Fibroblast of mammary gland (primary cell): ENCODE results near the gene FARS2.

Experiments
- DNase-seq: peaks from one replicate; pipeline ENCODE4 v3.0.0-alpha.2; 2010; ENCODE audit warnings: low read depth
- H3K4me3 ChIP-seq: 2 replicates; pipeline ENCODE4 v1.5.1; 2011; ENCODE audit warnings: low read depth, mild to moderate bottlenecking, low read length, moderate library complexity; ENCODE audit not compliant: control insufficient read depth
- TF ChIP-seq, protein P1 (sequence below): conservative IDR thresholded peaks from 2 replicates; pipeline ENCODE4 v1.5.1; 2011; ENCODE audit warnings: low read depth, low read length, inconsistent platforms; ENCODE audit not compliant: control insufficient read depth, insufficient read depth

FARS2 gene

GRCh38 chr6:5781019-5781418 is 519.7 kb downstream of the FARS2 start:
- TF ChIP-seq, protein P1, sequence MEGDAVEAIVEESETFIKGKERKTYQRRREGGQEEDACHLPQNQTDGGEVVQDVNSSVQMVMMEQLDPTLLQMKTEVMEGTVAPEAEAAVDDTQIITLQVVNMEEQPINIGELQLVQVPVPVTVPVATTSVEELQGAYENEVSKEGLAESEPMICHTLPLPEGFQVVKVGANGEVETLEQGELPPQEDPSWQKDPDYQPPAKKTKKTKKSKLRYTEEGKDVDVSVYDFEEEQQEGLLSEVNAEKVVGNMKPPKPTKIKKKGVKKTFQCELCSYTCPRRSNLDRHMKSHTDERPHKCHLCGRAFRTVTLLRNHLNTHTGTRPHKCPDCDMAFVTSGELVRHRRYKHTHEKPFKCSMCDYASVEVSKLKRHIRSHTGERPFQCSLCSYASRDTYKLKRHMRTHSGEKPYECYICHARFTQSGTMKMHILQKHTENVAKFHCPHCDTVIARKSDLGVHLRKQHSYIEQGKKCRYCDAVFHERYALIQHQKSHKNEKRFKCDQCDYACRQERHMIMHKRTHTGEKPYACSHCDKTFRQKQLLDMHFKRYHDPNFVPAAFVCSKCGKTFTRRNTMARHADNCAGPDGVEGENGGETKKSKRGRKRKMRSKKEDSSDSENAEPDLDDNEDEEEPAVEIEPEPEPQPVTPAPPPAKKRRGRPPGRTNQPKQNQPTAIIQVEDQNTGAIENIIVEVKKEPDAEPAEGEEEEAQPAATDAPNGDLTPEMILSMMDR, result no peak
- no peak overlapping the region for H3K4me3 ChIP-seq
- DNase-seq, result no peak

DNA sequence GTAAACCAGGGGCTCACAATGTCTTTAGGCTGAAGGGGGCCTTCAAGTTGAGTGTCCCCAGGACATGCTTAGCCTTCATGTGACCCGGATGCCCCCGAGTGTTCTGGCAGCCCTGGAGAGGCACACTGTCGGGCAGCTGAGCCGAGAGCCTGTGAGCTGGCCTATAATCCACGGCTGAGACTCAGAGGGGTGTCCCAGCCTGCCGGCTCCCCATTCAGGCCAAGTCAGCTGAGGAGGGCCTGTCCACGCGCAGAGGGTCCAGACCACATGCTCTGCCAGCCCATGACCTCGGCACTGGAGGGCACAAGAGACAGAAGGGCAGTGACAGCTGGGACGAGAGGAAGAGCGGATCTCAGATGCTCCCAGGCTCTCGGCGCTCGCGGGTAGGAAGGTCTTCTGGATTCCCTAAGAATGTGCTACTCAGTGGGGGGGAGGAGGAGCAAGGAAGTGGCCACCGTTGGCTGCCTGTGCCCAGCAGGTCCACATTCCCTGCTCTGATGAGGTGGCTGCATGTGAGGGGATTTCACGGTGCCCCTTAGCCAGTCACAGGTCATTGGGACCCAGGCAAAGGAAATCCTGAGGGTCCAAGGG is 520.7 kb downstream of the FARS2 start:
- TF ChIP-seq, protein P1, result no peak
- H3K4me3 ChIP-seq, result no peak overlapping the region
- no peak for DNase-seq

GRCh38 chr6:5782783-5783547 is 521.7 kb downstream of the FARS2 start:
- no peak overlapping the region for H3K4me3 ChIP-seq
- TF ChIP-seq, protein P1, result no peak
- no peak for DNase-seq

DNA sequence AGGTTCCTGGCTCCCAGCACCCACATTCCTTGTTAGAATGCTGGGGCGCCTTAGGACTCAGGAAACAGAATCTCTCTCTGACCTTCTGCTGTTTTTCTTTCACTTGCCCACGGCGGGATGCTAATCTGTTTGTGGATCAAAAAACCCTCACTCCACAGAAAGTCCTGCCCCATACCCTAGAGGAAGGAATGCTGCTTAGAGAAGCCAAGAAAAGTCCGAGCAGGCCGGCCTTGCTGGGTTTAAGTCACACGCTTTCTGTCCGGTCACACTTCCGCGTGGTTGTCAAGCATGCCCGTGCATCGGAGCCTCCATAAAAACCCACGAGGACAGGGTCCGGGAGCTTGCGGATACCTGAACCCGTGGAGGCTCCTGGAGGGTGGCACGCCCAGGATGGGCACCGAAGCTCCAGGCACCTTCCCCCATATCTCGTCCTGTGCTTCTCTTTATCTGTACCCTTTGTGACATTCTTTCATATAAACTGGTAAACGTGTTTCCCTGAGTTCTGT is 522.3 kb downstream of the FARS2 start:
- TF ChIP-seq, protein P1, result no peak
- H3K4me3 ChIP-seq, result no peak overlapping the region

GRCh38 chr6:5785249-5785648 is 523.9 kb downstream of the FARS2 start:
- H3K4me3 ChIP-seq, result no peak overlapping the region
- no peak for DNase-seq
- TF ChIP-seq, protein P1, result no peak

More for the DNA sequence above, 522.3 kb downstream of the FARS2 start:
- no peak for DNase-seq

- H3K4me3 ChIP-seq, result no peak overlapping the region
- DNase-seq, result no peak
- TF ChIP-seq, protein P1, result no peak
Measured at GRCh38 chr6:5786321-5786968, 525.1 kb downstream of the FARS2 start.
